Right ventricle myocardium inferior (tissue), 1 donor: ENCODE results near the gene CKB. TPM values are rescaled to one million over a fixed set of nuclear protein-coding genes. Genes with fewer than 3 reads are reported as not detected.

Experiments used
- ATAC-seq: fragments of 200-7000 bp; cut with Tn5 transposase; one replicate; pipeline ENCODE4 v1.9.1; 2020; ENCODE audit warnings: mild to moderate bottlenecking, moderate library complexity
- DNase-seq: peaks from one replicate; pipeline ENCODE4 v3.0.0; 2021; ENCODE audit errors: missing footprints
- intact Hi-C: fragments of 100-400 bp; cut with DNase I; formaldehyde crosslinking; loops from one replicate; pipeline ENCODE4 v1.11.0; 2022
- long read RNA-seq: library from polyadenylated mRNA; unstranded; transcript quantifications from one replicate; pipeline ENCODE4 v2.0.0, GENCODE V29; 2021
- total RNA-seq: library from RNA; stranded (reverse); fragmentation: NEBNext Ultra II Directional; extraction: Animal tissue kit (Norgen Biotek cat#: 25700); gene quantifications from one replicate; pipeline ENCODE4 v1.2.1, GENCODE V29; 2021
- donor health status: DM: no; HTN: yes; CAD: no; lungs with severe emphysema.

The CKB gene
- total RNA-seq: 577 TPM
- long read RNA-seq, transcript CKB-211 (3 exons, 270 nt): minor isoform, 6 of 877 reads
- long read RNA-seq, transcript CKB-202 (4 exons, 1,170 nt): minor isoform, 130 of 877 reads
- long read RNA-seq, transcript CKB-201 (8 exons, 1,709 nt): major isoform, 553 of 877 reads
- long read RNA-seq, transcript CKB-210 (3 exons, 625 nt): minor isoform, 9 of 877 reads
- long read RNA-seq, partial matches to known transcripts: 145 of 877 reads
- long read RNA-seq, other reads (novel, unspliced or antisense): 34 of 877 reads

DNA sequence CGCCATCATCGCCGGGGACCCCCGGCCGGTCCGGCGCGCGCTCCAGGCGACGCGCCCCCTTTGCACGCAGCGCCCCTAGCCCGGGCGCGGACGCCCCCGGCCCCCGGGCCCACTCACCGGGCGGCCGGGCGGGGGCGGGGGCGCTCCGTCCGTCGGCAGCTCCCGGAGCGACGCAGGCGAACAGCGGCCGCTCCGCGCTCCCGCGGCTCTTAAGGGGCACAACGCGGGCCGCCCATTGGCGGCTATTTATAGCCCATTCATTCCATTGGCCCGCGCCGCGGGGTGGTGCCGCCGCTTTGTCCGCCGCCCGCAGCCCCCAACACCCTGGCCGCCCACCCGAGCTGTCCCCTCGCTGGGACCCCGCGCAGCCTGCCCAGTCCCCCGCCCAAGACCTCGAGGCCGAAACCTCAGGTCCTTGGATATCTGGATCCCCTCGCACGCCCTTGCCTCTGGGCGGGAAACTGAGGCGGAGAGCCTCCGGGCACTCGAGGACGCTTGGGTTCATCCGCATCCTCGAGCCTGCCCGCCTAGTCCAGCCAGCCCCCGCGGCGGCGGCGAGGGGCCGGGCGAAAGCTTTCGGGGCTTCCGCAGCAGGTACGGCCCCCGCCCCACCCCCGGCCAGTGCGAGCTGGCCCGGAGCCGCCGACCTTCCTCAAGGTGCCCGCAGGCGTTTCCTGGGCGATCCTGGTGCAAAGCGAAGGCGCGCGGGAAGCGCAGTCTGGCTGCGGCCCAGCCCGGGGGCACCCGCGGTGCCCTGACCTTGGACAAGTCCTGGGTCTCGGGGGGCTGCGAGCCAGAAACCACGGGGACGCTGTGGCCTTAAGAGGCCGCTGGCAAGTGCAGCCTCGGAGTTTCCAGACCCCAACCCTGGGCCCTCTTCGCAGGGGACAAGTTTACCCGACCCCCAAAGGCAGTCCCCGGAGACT is at the start of gene CKB:
CKB (minus strand) TSS at position 182 of the 926 bp plus-strand sequence. CDS start 337 bp downstream, outside the sequence.
- intact Hi-C loops: no loop called here
- peak; percentile 43 for ATAC-seq
- DNase-seq: peak; percentile 81

DNA sequence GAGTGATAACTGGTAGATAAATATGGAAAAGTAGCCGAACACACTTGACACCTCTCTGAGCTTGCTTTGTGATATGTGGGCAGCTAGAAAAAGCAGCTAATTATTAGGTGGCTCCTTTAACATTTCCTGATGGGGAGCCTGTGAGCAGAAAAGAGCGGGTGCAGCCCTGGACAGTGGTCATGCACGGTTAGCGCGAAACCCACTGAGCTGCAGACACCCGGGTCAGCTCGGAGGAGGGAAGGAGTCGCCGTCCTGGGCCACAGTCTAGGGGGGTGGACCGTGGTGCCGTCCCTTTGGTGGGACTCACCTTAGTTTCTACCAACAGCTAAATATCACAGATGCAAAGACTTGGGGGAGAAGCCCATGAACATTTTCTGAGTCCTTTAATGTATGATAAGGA is 46.8 kb upstream of the CKB start:
- ATAC-seq (no peak), DNase-seq (no peak)
- intact Hi-C loops: loop anchor here (10.0 kb wide), 1 partner anchor 145 kb away; the partner anchor contains the start of genes XRCC3 and ZFYVE21

DNA sequence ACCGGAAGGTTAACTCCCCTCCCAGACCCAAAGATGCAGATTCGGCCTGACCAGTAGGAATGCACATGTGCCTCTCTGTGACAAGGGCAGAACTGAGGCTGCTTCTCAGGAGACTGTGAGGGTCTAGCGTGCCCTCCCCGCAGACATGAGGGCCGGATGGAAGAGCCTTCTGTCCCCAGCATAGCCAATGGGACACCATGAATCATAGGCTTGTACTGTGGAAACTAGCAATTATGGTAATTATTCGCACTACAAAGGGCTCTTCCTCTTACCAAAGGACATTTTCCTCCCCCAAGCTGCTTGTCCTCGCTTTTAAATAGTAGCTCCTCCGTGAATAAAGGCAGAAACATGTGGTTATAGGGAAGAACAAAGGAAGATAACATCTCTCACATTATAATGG is 46.3 kb upstream of the CKB start:
- intact Hi-C loops: loop anchor here (10.0 kb wide), 1 partner anchor 146 kb away; the partner anchor contains the start of genes XRCC3 and ZFYVE21
- DNase-seq: no peak
- ATAC-seq: no peak

- ATAC-seq: no peak
These were observed 41.3 kb upstream of the CKB start for GRCh38 chr14:103563844-103564505.

DNA sequence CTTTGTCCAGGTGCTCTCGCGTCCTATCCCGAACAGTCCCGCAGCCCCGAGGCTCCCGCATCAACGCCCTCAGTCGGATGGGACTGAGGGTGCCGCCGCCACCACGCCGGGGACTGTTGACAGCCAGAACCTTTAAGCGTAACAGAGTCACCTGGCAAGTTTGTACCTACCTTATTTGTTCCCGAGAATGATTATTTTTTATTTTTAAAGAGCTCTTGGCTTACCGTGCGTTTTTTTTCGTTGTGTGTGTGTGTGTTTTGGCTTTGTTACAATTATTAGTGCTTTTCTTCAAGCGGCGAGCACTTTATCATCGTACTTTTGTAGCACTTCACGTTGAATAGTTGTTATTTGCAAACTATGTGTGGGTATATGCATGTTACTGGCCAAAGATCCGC is 40.6 kb upstream of the CKB start:
- intact Hi-C loops: loop anchor here (10.0 kb wide), 1 partner anchor 152 kb away; the partner anchor contains the start of genes XRCC3 and ZFYVE21
- DNase-seq (no peak), ATAC-seq (no peak)

More at GRCh38 chr14:103563844-103564505, 41.3 kb upstream of the CKB start:
- no peak for DNase-seq
- intact Hi-C loops: loop anchor here (10.0 kb wide), 1 partner anchor 151 kb away; the partner anchor contains the start of genes XRCC3 and ZFYVE21

DNA sequence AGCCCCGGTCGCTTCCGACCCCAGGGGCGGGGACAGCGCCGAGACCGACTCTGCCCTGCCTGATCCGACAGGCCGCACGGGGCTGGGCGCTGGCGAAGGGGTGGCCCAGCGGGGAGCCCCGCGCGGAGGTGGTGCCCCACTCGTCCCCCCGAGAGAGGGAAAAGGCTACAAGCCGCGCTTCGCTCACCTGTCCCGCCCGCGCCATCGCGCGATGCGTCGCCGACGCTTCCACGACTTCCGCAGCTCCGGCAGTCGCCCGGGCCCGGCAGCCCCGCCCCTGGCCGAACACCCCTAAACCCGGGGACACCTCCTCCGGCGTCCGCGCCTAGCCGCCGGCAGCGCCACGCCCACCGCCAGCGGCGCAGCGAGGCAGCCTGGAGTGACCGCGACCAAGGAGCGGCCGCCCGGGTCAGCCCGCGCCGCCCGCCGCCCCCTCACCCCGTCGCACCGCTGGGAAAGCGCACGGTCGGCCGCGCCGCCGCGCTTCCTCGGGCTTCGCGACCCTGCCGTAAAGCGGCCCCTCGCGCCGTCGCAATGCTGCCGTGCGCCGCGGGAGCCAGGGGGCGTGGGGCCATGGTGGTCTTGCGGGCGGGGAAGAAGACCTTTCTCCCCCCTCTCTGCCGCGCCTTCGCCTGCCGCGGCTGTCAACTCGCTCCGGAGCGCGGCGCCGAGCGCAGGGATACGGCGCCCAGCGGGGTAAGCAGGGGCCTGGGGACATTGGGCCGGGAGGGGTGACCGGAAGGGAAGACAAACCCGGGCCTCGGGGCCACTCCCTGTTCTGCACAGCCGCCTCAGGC is 40.0 kb upstream of the CKB start, which contains the start of the genes BAG5 and COA8:
BAG5 (minus strand) TSS at position 229 of the 797 bp plus-strand sequence. CDS start 1,493 bp downstream, outside the sequence.
COA8 (plus strand) TSS at position 532 of the 797 bp plus-strand sequence; CDS start at position 574, 42 bp downstream.
- ATAC-seq (peak; percentile 82), DNase-seq (peak; percentile 95)
- intact Hi-C loops: loop anchor here (10.0 kb wide), 1 partner anchor 152 kb away; the partner anchor contains the start of genes XRCC3 and ZFYVE21

GRCh38 chr14:103562179-103562428 is 39.5 kb upstream of the CKB start:
- intact Hi-C loops: loop anchor here (10.0 kb wide), 1 partner anchor 153 kb away; the partner anchor contains the start of genes XRCC3 and ZFYVE21
- ATAC-seq: no peak
- no peak for DNase-seq

DNA sequence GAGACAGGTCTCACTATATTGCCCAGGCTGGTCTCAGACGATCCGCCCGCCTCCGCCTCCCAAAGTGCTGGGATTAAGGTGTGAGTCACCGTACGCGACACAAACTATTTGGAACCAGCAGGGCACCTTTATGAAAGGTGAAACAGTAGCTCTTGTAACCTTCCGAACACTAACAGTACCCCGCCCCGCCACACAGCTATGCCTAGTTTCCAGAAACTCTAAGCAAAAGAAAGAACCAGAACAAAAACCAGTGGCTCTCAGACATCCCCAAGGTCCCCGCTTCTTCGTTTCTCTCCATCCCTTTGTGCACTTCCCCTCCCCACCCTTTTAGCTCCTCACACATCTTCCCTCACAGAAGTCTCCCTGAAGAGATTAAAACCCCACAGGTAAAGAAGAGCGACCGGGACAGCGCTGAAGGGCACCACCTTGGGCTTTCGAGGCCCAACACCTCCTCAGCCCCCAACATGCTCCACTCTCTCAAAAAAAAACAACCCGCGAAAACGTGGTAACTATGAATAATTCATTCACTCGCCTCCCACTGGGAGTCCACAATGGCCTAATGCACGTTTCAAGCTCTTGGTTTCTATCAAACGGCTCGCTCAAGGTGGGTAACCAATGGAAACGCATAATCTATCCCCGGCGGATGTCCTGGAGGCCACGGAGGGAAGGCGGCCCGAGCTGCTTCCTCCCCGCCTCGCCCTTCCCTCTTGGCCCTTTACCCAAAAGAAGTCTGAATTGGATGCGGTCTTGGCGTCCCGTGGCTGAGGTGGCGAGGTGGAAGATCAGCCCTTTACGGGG is 39.0 kb upstream of the CKB start:
- ATAC-seq (peak; percentile 23), DNase-seq (no peak)
- intact Hi-C loops: loop anchor here (10.0 kb wide), 1 partner anchor 153 kb away; the partner anchor contains the start of genes XRCC3 and ZFYVE21

DNA sequence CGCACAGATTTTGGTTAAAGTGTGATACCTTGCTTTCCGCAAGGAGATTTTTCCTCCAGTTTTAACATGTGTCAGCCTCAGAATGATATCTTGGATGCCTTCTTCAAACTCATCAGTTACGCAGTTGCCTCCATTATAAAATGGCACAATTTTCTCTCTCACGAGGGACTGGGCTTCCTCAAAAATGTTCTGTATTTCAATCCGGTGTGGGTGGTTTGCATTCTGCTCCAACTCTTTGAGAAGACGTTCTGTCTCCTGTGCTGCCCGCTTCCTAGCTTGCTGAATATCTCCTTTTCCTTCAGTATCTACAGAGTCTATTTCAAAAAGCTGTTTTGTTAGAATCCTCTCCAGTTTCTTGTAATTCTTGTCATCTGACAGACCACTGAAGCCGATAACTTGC is 38.1 kb upstream of the CKB start:
- intact Hi-C loops: loop anchor here (10.0 kb wide), 1 partner anchor 154 kb away; the partner anchor contains the start of genes XRCC3 and ZFYVE21
- no peak for ATAC-seq
- DNase-seq: no peak

DNA sequence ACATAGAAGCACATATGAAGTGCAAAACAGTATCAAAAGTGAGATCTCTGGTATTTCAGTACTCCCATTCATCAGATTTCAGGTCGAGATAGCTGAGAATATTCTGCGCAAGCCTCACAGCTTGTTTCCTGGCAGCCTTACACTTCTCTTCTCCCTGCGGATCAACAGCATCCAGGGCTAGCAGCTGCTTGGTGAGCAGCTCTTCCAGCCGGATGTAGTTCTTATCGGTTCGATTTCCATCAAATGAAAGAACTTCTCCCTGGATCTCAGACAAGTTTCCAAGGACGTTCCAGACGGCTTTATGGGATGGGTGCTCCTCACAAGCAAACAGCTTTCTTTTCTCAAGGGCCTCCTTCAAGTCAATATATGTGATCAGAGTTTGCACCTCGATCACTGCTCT is 37.1 kb upstream of the CKB start:
- no peak for DNase-seq
- intact Hi-C loops: loop anchor here (10.0 kb wide), 1 partner anchor 155 kb away; the partner anchor contains the start of genes XRCC3 and ZFYVE21
- no peak for ATAC-seq

- no peak for DNase-seq
- intact Hi-C loops: no loop called here
- no peak for ATAC-seq
These were observed 35.6 kb upstream of the CKB start for GRCh38 chr14:103558071-103558882.

DNA sequence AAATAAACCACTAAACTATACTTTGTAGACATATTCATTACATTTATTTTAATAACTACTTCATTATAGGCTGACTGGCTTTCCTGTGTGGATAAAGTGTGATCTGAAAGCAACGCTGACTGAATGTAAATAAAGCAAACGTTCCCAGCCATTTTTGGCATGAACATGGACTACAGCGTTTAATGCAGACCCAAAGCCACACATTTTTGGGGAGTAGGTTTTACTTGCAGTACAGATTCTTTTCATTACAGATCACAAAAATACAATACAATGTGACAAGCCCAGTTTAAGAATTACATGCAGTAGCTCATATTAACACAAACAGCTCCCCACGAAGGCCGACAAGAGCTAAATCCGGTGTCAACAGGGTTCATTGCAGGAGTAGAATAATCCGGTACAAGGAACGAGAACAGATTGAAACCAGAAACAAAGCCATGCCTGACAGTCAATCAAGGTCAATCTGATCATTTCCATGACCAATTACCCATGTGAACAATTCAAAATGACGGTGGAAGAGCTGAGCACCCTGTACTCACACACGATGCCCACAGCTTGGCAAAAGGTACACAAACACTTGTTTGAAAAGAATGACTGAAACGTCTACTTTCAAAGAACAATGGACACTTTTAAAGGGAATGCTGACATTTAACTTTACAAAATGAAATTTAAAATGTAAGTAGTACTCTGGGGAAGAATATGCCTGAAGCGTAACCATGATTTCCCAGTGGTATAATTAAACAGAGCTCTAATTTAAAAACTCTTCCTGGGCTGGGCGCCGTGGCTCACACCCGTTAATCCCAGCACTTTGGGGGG is 34.5 kb upstream of the CKB start:
- ATAC-seq: no peak
- no peak for DNase-seq
- intact Hi-C loops: no loop called here

DNA sequence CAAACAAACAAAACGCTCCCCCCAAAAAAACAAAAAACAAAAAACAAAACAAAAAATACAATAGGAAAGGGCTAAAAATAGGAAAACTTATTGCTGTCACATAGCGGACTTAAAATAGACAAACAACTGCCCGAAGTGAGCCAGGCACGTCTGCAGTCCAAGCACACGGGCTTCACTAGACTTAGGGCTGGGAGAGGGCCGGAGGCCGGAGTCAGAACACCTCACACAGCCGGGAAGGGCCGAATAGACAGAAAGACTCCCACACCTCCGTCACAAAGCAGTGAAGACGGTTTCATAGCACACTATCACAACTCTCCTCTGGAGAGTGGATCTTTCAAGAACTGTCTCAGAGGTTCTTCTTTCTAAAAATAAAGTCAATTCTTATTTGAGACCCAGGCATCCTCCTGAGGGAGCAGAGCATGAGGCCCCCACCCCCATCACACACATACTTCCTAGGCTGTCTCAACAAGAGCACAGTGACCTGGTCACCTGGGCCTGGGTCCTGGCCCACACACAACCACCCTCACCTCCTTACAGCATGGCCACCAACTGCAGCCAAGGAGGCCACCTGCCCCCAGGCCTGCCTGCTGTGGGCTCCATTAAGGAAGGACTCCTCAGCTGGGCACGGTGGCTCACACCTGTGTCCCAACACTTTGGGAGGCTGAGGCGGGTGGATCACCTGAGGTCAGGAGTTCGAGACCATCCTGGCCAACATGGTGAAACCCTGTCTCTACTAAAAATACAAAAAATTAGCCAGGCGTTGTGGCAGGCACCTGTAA is 33.1 kb upstream of the CKB start:
- DNase-seq (no peak), ATAC-seq (no peak)
- intact Hi-C loops: no loop called here

- intact Hi-C loops: no loop called here
- no peak for ATAC-seq
- no peak for DNase-seq
These were observed 30.2 kb upstream of the CKB start for GRCh38 chr14:103552846-103553210.
